Right cardiac atrium (tissue), 5 donors: ENCODE results near the gene MVB12B. TPM values are rescaled to one million over a fixed set of nuclear protein-coding genes. Genes with fewer than 3 reads are reported as not detected.
A peak's percentile ranks its signal among the peaks of the same experiment; 100 is the strongest.

Experiments
- ATAC-seq, 2 donors: fragments of 200-7000 bp; cut with Tn5 transposase; one replicate each; pipeline versions ENCODE4 v1.8.0 to v1.9.1; 2020; ENCODE audit warnings: moderate library complexity in 2 of 2, mild to moderate bottlenecking in 1 of 2
- DNase-seq, 3 donors: peaks; one replicate each; pipeline ENCODE4 v3.0.0-alpha.2; 2020
- H3K27ac ChIP-seq: one replicate; pipeline ENCODE4 v1.5.1; 2013; ENCODE audit warnings: mild to moderate bottlenecking, low read length, control low read depth, moderate library complexity
- H3K27me3 ChIP-seq: one replicate; pipeline ENCODE4 v1.6.1; 2013; ENCODE audit not compliant: control insufficient read depth, insufficient read depth
- H3K4me1 ChIP-seq: one replicate; pipeline ENCODE4 v1.6.1; 2013; ENCODE audit warnings: low read length; ENCODE audit not compliant: control insufficient read depth, insufficient read depth
- H3K4me3 ChIP-seq: one replicate; pipeline ENCODE4 v1.5.1; 2013; ENCODE audit warnings: low read length, control low read depth
- H3K9me3 ChIP-seq: one replicate; pipeline ENCODE4 v1.6.1; 2013; ENCODE audit warnings: low read length; ENCODE audit not compliant: control insufficient read depth
- WGBS: extraction: QIAGEN DNeasy Blood & Tissue Kit; methylation state at CpG from one replicate; pipeline ENCODE4 v1.1.7; 2013; 5-methylcytosine and 5-hydroxymethylcytosine counted together
- intact Hi-C, 4 donors: fragments of 100-400 bp; cut with DNase I; formaldehyde crosslinking; loops; one replicate each; pipeline versions ENCODE4 v1.11.0 to v1.14.0; 2022 to 2023
- polyA plus RNA-seq: library from polyadenylated mRNA; stranded (reverse); fragments of 200-250 nt; gene quantifications from one replicate; pipeline ENCODE4 v1.2.3, GENCODE V29; 2013
- total RNA-seq, 4 donors: library from RNA; stranded (reverse); fragmentation: NEBNext Ultra II Directional; extraction: Animal tissue kit (Norgen Biotek cat#: 25700); gene quantifications; one replicate each; pipeline ENCODE4 v1.2.1, GENCODE V29; 2021
- donor health status: healthy with polysubstance abuse.
- donor health status: DM: no; HTN: yes; CAD: no.
- donor health status: DM: no; HTN: no; CAD: no.
- donor health status: DM: no; HTN: yes; CAD: no; lungs with severe emphysema.
- donor health status: DM: yes; HTN: yes; CAD: no.

Gene MVB12B
- total and polyA plus RNA-seq, 5 donors = 5.8 to 12.8 (median 12.0) TPM

DNA sequence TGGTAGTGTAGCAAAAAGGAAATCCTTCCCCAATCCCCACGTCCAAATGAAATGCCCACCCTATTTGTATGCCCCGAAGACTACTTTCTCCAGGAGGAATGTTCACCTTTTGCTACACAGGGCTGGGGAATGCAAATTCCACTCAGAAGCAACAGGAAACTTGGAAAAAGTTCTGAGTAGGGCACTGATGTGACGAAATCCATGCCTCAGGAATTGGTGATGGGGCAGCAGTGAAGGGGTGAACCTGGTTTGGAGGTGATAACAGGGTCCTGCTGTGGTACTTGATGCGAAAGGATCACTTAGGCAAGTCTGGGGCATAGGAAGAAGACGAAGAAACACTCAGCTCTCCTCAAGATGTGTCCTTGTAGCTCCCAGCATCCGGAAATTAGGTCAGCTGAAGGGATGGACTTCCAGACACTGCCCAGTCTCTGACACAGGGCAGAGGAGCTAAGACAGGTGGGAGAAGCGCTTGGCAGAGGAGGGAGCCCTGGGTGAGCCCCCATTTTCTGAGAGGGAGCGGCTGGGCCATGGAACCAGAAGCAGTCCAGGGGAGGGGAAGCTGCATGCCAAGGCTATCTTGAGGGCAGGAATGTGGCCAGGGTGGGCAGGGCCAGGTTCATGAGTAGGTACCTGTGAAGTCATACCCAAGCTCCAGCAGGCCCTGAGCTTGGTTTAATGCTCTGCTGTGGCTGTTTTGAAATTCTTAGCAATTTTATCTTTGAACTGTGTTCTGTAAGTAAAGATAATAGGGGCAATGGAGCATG, 22.2 kb upstream of the MVB12B start:
- no peak overlapping the region for H3K4me3 ChIP-seq
- DNase-seq (no peak), ATAC-seq (no peak)
- intact Hi-C loops = loop anchor here (2.0 to 10.0 kb wide), 4 partner anchors 93 to 190 kb away; no protein-coding TSS in a partner anchor
- no peaks in the 10 kb centered on the region for H3K9me3 ChIP-seq
- H3K27me3 ChIP-seq = no peaks in the 10 kb centered on the region
- H3K4me1 ChIP-seq = no peaks in the 10 kb centered on the region
- WGBS = 88% methylated on average over 8 of the region's 8 CpGs
- H3K27ac ChIP-seq = no peak overlapping the region

DNA sequence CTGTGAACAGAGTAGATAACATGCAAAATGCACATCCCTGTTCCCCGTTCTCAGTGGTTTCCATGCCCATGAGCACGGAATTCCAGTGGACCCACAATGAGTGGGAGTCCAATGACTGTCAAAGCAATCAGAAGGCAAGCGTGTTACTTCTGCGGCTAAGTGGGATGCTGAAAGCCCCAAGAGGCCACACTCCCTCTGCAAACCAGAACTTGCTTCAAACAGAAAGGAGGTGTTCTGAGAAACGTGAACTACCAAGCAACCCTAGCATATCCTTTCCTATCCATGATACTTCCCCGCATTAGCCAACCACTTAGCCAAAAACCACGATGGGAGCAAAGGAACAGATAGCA, 21.7 kb upstream of the MVB12B start:
- H3K27ac ChIP-seq = no peak overlapping the region
- ATAC-seq (no peak), DNase-seq (no peak)
- no peaks in the 10 kb centered on the region for H3K4me1 ChIP-seq
- no peak overlapping the region for H3K4me3 ChIP-seq
- 57% methylated on average over 7 of the region's 7 CpGs for WGBS
- no peaks in the 10 kb centered on the region for H3K27me3 ChIP-seq
- H3K9me3 ChIP-seq = no peaks in the 10 kb centered on the region
- intact Hi-C loops = loop anchor here (2.0 to 10.0 kb wide), 4 partner anchors 92 to 190 kb away; no protein-coding TSS in a partner anchor

DNA sequence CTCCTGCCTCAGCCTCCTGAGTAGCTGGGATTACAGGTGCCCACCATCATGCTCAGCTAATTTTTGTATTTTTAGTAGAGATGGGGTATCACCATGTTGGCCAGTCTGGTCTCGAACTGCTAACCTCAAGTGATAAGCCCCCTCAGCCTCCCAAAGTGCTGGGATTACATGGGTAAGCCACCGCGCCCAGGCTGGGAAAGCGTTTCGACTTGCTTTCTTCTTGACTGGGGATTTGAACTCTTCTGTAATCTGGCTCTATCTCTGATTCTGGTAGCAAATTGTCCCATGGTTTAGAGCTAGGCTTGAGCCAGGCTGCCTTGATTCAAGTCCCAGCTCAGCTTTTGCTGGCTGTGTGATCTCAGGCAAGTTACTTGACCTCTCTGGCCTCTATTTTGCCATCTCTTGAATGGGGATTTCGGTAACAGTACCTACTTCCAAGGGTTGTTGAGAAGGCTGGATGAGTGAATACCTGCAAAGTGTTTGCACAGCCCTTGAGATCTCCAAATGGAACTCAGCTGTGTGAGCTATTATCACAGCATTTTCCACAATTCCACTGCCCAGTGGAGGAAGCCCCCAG, 20.5 kb upstream of the MVB12B start:
- H3K4me3 ChIP-seq = no peak overlapping the region
- intact Hi-C loops = loop anchor here in 2 of 4 donors (10.0 kb wide), 1 partner anchor 189 kb away; no protein-coding TSS in a partner anchor
- no peaks in the 10 kb centered on the region for H3K27me3 ChIP-seq
- H3K9me3 ChIP-seq = no peaks in the 10 kb centered on the region
- ATAC-seq (no peak), DNase-seq (no peak)
- no peaks in the 10 kb centered on the region for H3K4me1 ChIP-seq
- no peak overlapping the region for H3K27ac ChIP-seq
- 96% methylated on average over 6 of the region's 6 CpGs for WGBS

DNA sequence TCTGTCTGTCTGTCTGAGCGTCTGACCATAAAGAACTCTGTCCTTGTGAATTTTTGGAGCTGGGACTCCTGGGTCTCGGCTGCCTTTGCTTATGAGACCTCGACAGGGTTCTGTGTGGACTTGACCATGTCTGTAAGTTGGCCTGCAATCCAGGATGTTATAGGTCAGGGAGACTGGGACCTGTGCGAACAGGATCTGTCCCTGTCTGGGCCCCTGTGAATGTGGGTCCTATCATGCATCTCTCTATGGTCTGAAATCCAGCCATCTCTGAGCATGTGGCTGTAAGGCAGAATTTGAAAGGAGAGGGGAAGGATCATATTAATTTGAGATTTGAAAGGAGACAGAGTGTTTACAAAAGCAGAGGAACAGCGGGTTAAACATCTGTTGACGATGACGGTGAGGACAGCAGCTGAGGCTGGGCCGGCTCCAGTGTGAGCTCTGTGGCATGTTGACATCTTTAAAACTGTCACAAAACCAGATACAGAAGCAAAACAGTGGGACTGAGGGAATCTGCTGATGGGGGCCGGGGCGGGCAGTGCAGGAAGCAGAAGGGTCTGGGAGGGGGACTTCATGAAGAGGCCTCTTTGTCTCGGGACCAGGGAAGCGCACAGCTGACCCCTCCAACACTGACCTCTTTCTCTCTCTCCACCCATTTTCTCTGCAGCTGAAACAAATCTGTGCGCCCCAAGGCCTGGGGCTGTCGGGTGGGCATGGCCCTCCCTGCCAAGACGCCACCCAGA, 19.1 kb upstream of the MVB12B start:
- H3K27me3 ChIP-seq = no peaks in the 10 kb centered on the region
- intact Hi-C loops = loop anchor here in 2 of 4 donors (10.0 kb wide), 1 partner anchor 187 kb away; no protein-coding TSS in a partner anchor
- ATAC-seq (no peak), DNase-seq (no peak)
- no peak overlapping the region for H3K27ac ChIP-seq
- H3K4me1 ChIP-seq = no peaks in the 10 kb centered on the region
- 65% methylated on average over 15 of the region's 15 CpGs for WGBS
- no peaks in the 10 kb centered on the region for H3K9me3 ChIP-seq
- no peak overlapping the region for H3K4me3 ChIP-seq

DNA sequence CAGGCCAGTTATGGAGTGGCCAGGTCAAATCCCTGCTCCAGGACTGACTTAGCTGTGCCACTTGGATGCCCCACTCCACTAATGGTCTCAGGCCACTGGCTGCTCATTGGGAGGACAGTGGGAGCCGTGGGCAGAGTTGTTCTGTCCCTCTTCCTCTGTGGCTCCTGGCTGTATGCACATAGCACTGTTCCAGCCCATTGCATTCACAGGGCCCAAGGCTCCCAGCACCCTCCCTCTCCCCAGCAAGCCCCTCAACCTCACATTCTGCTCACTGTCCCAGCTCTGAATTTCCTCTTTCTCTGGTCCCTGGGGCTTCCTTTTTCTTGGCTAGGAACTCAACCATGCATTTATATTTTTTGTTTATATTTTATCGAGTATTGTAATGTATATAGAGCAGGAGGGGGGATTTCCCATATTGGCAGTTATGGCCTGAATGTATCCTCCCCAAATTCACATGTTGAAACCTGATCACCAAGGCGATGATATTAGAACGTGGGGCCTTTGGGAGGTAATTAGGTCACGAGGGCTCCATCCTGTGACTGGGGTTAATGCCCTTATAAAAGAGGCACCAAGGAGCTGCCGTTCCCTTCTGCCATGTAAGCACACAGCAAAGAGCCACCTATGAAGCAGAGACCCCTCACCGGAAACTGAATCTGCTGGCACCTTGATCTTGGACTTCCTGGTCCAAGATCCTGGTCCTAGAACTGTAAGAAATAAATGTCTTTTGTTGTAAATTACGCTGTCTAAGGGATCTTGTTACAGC, 17.0 kb upstream of the MVB12B start:
- Histone ChIP-seq H3K4me3 (no peak overlapping the region), H3K27me3 (no peaks in the 10 kb centered on the region), H3K9me3 (no peaks in the 10 kb centered on the region), H3K4me1 (no peaks in the 10 kb centered on the region), H3K27ac (no peak overlapping the region)
- ATAC-seq = no peak
- intact Hi-C loops = loop anchor here in 2 of 4 donors (10.0 kb wide), 1 partner anchor 185 kb away; no protein-coding TSS in a partner anchor
- WGBS = 69% methylated on average over 8 of the region's 8 CpGs
- DNase-seq = no peak

DNA sequence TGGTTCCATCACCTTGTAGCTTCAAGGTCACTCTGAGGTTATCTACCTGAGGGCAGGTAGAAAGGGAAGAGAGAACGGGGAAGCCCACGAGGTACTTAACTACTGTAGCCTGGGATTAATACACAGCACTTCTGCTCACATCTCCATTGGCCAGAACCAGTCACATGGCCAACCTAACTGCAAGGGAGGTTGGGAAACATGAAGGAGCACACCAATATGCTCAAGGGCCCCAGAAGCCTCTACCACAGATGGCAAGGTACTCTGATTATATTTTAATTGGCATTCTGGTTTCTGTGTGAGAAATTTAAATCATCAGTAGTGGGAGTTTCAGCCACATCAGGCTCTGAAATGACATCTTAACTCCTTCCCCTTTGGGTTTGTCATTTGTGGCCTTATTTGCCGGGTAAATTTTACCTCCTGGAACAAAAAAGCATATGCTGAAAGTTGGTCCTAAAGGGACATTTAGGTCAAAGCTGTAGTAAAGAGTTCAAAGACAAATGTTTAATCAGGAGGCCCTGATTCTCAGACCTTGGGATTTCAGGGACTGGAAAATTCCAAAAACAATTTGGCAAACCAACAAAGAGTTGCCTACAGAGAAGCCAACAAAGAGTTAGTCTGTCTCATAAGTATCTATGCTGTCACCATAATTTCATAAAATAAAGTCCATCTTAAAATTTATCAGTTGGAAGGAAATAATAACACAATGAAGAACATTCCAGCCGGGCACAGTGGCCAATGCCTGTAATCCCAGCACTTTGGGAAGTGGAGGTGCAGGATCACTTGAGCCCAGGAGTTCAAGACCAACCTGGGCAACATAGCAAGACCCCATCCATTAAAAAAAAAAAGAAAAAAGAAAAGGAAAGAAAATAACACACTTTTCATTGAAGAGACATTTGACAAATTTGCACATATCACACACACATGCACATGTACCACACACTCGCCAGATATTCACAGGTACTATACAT, 13.8 kb upstream of the MVB12B start:
- no peaks in the 10 kb centered on the region for H3K4me1 ChIP-seq
- no peak overlapping the region for H3K27ac ChIP-seq
- no peak for DNase-seq
- no peaks in the 10 kb centered on the region for H3K9me3 ChIP-seq
- intact Hi-C loops = no loop called here
- no peak for ATAC-seq
- H3K4me3 ChIP-seq = no peak overlapping the region
- no peaks in the 10 kb centered on the region for H3K27me3 ChIP-seq
- WGBS = 87% methylated on average over 5 of the region's 5 CpGs

DNA sequence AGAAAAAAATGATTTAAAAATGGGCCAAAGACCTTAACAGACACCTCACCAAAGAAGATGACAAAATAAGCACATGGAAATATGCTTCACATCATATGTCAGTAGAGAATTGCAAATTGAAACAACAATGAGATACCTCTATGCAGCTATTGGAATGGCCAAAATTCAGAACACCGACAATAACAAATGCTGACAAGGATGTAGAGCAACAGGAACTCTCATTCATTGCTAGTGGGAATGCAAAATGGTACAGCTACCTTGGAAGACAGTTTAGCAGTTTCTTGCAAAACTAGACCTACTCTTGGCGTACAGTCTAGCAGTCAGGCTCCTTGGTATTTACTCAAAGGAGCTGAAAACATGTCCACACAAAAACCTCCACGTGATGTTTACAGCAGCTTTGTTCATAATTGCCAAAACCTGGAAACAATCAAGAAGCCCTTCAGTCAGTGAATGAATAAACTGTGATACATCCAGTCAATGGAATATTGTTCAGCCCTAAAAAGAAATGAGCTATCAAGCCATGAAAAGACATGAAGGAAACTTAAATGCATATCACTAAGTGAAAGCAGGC, 10.5 kb upstream of the MVB12B start:
- intact Hi-C loops = loop anchor here in 1 of 4 donors (5.0 kb wide), 1 partner anchor 76 kb away; no protein-coding TSS in a partner anchor
- Histone ChIP-seq H3K4me3 (no peak overlapping the region), H3K9me3 (no peaks in the 10 kb centered on the region), H3K27ac (no peak overlapping the region), H3K27me3 (no peaks in the 10 kb centered on the region), H3K4me1 (no peaks in the 10 kb centered on the region)
- no peak for DNase-seq
- WGBS = 95% methylated on average over 3 of the region's 3 CpGs
- ATAC-seq = no peak

DNA sequence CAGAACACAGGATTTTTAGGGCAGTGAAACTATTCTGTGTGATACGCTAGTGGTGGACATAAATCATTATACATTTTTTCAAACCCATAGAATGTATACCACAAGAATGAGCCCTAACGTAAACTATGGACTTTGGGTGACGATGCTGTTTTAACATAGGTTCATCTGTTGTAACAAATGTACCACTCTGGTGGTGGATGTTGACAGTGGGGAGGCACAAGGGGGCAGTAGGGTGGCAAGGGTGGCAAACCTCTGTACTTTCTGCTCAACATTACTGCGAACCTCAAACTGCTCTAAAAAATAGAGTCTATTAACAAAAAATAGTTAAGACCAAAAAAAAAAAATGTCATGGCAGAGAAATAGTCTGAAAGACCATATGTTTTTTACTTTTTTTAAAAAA, 9.1 kb upstream of the MVB12B start:
- intact Hi-C loops = loop anchor here in 1 of 4 donors (5.0 kb wide), 1 partner anchor 75 kb away; no protein-coding TSS in a partner anchor
- Histone ChIP-seq H3K4me1 (no peaks in the 10 kb centered on the region), H3K27ac (no peak overlapping the region), H3K27me3 (no peaks in the 10 kb centered on the region), H3K4me3 (no peak overlapping the region), H3K9me3 (no peaks in the 10 kb centered on the region)
- ATAC-seq (peak in 1 of 2 donors; percentile 52), DNase-seq (no peak)
- 89% methylated on average over 4 of the region's 4 CpGs for WGBS

DNA sequence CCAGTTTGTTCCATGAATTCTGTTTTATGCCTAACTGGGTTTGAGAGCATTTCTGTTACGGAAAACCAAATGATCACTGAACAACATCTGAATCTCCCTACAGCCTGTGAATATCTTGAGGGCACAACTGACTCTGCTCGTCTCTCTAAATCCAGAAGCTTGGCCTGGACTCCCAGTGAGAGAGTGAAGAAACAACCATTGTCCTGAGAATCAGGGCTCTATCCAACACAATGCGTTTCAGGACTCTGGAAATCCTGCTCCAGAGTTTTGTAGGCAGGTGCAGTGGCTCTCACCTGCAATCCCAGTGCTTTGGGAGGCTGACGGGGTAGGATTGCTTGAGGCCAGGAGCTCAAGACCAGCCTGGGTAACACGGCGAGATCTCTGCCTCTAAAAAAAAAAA, 7.8 kb upstream of the MVB12B start:
- WGBS = 94% methylated on average over 6 of the region's 6 CpGs
- no peak for ATAC-seq
- intact Hi-C loops = loop anchor here in 1 of 4 donors (5.0 kb wide), 1 partner anchor 73 kb away; no protein-coding TSS in a partner anchor

More for the DNA sequence above, 7.8 kb upstream of the MVB12B start:
- H3K4me3 ChIP-seq = no peak overlapping the region
- DNase-seq = no peak
- H3K4me1 ChIP-seq = no peaks in the 10 kb centered on the region
- no peak overlapping the region for H3K27ac ChIP-seq
- no peaks in the 10 kb centered on the region for H3K27me3 ChIP-seq
- no peaks in the 10 kb centered on the region for H3K9me3 ChIP-seq
